IMR-90 (cell line): ENCODE measurements around the gene NR6A1. TPM values are rescaled to one million over a fixed set of nuclear protein-coding genes. Genes with fewer than 3 reads are reported as not detected.

Experiments used
- ATAC-seq: fragments of 200-7000 bp; cut with Tn5 transposase; 2 replicates; pipeline ENCODE4 v1.9.1; 2020; ENCODE audit warnings: low read depth, mild to moderate bottlenecking, moderate library complexity
- BruUV-seq: library from RNA; stranded (reverse); fragments of 400-500 nt; replicated peaks from 2 replicates; lab custom pipeline; 2021; lab: Mats Ljungman, UMichigan
- CTCF ChIA-PET: fragments of 300-600 bp; formaldehyde crosslinking; extraction: SDS; loops from one replicate; lab custom pipeline; 2021; ENCODE audit warnings: antibody characterized with exemption; lab: Yijun Ruan, JAX
- POLR2A ChIA-PET: fragments of 300-600 bp; sonication (Branson Sonifier 250); formaldehyde crosslinking; loops from one replicate; lab custom pipeline; 2022; ENCODE audit warnings: antibody characterized with exemption; ENCODE audit not compliant: unreplicated experiment; lab: Charles Lee
- DNase-seq: peaks from one replicate; pipeline ENCODE4 v3.0.0; 2013
- H2AFZ ChIP-seq: replicated peaks from 2 replicates; pipeline ENCODE3; 2013; ENCODE audit warnings: low read length, mild to moderate bottlenecking; ENCODE audit not compliant: poor library complexity
- H2AK5ac ChIP-seq: 2 replicates; pipeline ENCODE4 v1.6.1; 2013; ENCODE audit warnings: low read depth, low read length, inconsistent platforms
- H2AK9ac ChIP-seq: replicated peaks from 2 replicates; pipeline ENCODE3; 2013; ENCODE audit warnings: mild to moderate bottlenecking, low read depth, low read length, moderate library complexity; ENCODE audit not compliant: poor library complexity
- H2BK120ac ChIP-seq: 2 replicates; pipeline ENCODE4 v1.6.1; 2013; ENCODE audit warnings: low read depth, low read length, inconsistent platforms
- H2BK15ac ChIP-seq: 3 replicates; pipeline ENCODE4 v1.6.1; 2013; ENCODE audit warnings: low read depth, low read length, inconsistent platforms
- H2BK20ac ChIP-seq: 2 replicates; pipeline ENCODE4 v1.6.1; 2013; ENCODE audit warnings: low read depth, mild to moderate bottlenecking, inconsistent platforms, low read length, moderate library complexity
- H2BK5ac ChIP-seq: 2 replicates; pipeline ENCODE4 v1.6.1; 2013; ENCODE audit warnings: mild to moderate bottlenecking, low read depth, low read length, inconsistent platforms; ENCODE audit not compliant: poor library complexity, severe bottlenecking
- H3K14ac ChIP-seq: replicated peaks from 2 replicates; pipeline ENCODE4 v1.6.1; 2013; ENCODE audit warnings: low read depth, low read length, inconsistent platforms
- H3K18ac ChIP-seq: 2 replicates; pipeline ENCODE4 v1.6.1; 2013; ENCODE audit warnings: low read depth, low read length, control low read depth
- H3K23ac ChIP-seq: 2 replicates; pipeline ENCODE4 v1.6.1; 2013; ENCODE audit warnings: low read depth, low read length, inconsistent platforms
- H3K27ac ChIP-seq: 2 replicates; pipeline ENCODE4 v1.5.1; 2013; ENCODE audit warnings: mild to moderate bottlenecking, control low read depth, low read length; ENCODE audit not compliant: insufficient read depth
- H3K27me3 ChIP-seq: 2 replicates; pipeline ENCODE4 v1.6.1; 2013; ENCODE audit warnings: low read length; ENCODE audit not compliant: control insufficient read depth, insufficient read depth
- H3K36me3 ChIP-seq: 2 replicates; pipeline ENCODE4 v1.6.1; 2013; ENCODE audit warnings: low read length, mixed read lengths; ENCODE audit not compliant: control insufficient read depth, insufficient read depth
- H3K4ac ChIP-seq: 2 replicates; pipeline ENCODE4 v1.6.1; 2013; ENCODE audit warnings: low read depth, low read length, inconsistent platforms
- H3K4me1 ChIP-seq: 2 replicates; pipeline ENCODE4 v1.6.1; 2013; ENCODE audit warnings: low read length, mixed read lengths; ENCODE audit not compliant: control insufficient read depth, insufficient read depth
- H3K4me2 ChIP-seq: 2 replicates; pipeline ENCODE4 v1.6.1; 2013; ENCODE audit warnings: low read depth, mild to moderate bottlenecking, control low read depth, low read length, moderate library complexity
- H3K4me3 ChIP-seq: 2 replicates; pipeline ENCODE4 v1.5.1; 2013; ENCODE audit warnings: low read depth, mild to moderate bottlenecking, control low read depth, low read length, moderate library complexity; ENCODE audit not compliant: insufficient read depth
- H3K56ac ChIP-seq: 2 replicates; pipeline ENCODE4 v1.6.1; 2013; ENCODE audit warnings: low read length, inconsistent platforms; ENCODE audit not compliant: insufficient read depth; ENCODE audit errors: extremely low read depth
- H3K79me1 ChIP-seq, 2 experiments: 2 replicates each; pipeline ENCODE4 v1.6.1; 2013; ENCODE audit warnings: low read length in 2 of 2, inconsistent platforms in 1 of 2, low read depth in 1 of 2
- H3K9ac ChIP-seq: 2 replicates; pipeline ENCODE4 v1.6.1; 2013; ENCODE audit warnings: low read depth, low read length, control low read depth
- H3K9me1 ChIP-seq: 2 replicates; pipeline ENCODE4 v1.6.1; 2013; ENCODE audit warnings: low read length, inconsistent platforms; ENCODE audit not compliant: insufficient read depth
- H3K9me3 ChIP-seq: 2 replicates; pipeline ENCODE4 v1.6.1; 2013; ENCODE audit warnings: low read length; ENCODE audit not compliant: control insufficient read depth, insufficient read depth
- H4K20me1 ChIP-seq: 2 replicates; pipeline ENCODE4 v1.6.1; 2013; ENCODE audit warnings: low read length, inconsistent platforms; ENCODE audit not compliant: insufficient read depth
- H4K5ac ChIP-seq: 2 replicates; pipeline ENCODE4 v1.6.1; 2013; ENCODE audit warnings: mild to moderate bottlenecking, low read depth, low read length, control low read depth
- H4K8ac ChIP-seq, 2 experiments: 2 replicates each; pipeline ENCODE4 v1.6.1; 2013; ENCODE audit warnings: low read depth in 2 of 2, low read length in 2 of 2, control low read depth in 1 of 2, inconsistent platforms in 1 of 2
- H4K91ac ChIP-seq: 2 replicates; pipeline ENCODE4 v1.6.1; 2013; ENCODE audit warnings: low read depth, low read length, inconsistent platforms; ENCODE audit not compliant: insufficient read depth
- ELK1 ChIP-seq: fragments of 150-350 bp; IDR thresholded peaks from 2 replicates; pipeline ENCODE4 v1.6.1; 2016; ENCODE audit warnings: low read depth, mild to moderate bottlenecking, low read length, moderate library complexity, borderline replicate concordance
- MXI1 ChIP-seq: IDR thresholded peaks from 2 replicates; pipeline ENCODE4 v1.6.1; 2012; ENCODE audit warnings: low read depth, mild to moderate bottlenecking, low read length, moderate library complexity, borderline replicate concordance
- NFE2L2 ChIP-seq: fragments of 150-350 bp; IDR thresholded peaks from 2 replicates; pipeline ENCODE4 v1.6.1; 2016; ENCODE audit warnings: low read depth, mild to moderate bottlenecking, low read length
- SMC3 ChIP-seq: fragments of 150-350 bp; IDR thresholded peaks from 2 replicates; pipeline ENCODE4 v1.6.1; 2016; ENCODE audit warnings: low read depth, mild to moderate bottlenecking, antibody characterized with exemption, low read length, moderate library complexity
- WGBS, 2 experiments: methylation state at CpG; one replicate each; pipeline versions ENCODE4 v1.1.5 to v1.1.7; 2013; ENCODE audit warnings: missing lambda C conversion rate in 2 of 2; ENCODE audit not compliant: insufficient read length in 1 of 2; ENCODE audit errors: extremely low coverage in 2 of 2; 5-methylcytosine and 5-hydroxymethylcytosine counted together
- dilution Hi-C: fragments of 300-500 bp; cut with HindIII; formaldehyde crosslinking; loops from one replicate; pipeline ENCODE4 v1.14.3; 2018; ENCODE audit warnings: low sequenced_read_pairs; ENCODE audit not compliant: unreplicated experiment
- in situ Hi-C: fragments of 300-500 bp; cut with MboI; formaldehyde crosslinking; loops from 3 replicates; pipeline ENCODE4 v1.14.3; 2019; ENCODE audit warnings: low sequenced_read_pairs, inconsistent platforms, mixed read lengths
- intact Hi-C: fragments of 100-400 bp; cut with micrococcal nuclease; formaldehyde crosslinking; loops from 2 replicates; pipeline ENCODE4 v1.10.0; 2022
- polyA plus RNA-seq, 3 experiments: library from polyadenylated mRNA; depleted of rRNA; stranded (reverse); fragments of >200 nt; gene quantifications; 2 replicates each; pipeline ENCODE4 v1.2.3, GENCODE V29; 2012; ENCODE audit warnings: low replicate concordance in 1 of 3
- total RNA-seq: library from RNA; depleted of rRNA; stranded (reverse); fragments of >200 nt; gene quantifications from 2 replicates; pipeline ENCODE4 v1.2.3, GENCODE V29; 2012
- TF ChIP-seq, protein P1 (sequence below): conservative IDR thresholded peaks from 2 replicates; pipeline ENCODE4 v1.5.1; 2012; ENCODE audit warnings: mild to moderate bottlenecking, low read depth, low read length, improper control_type of control experiment

The NR6A1 gene
- total and polyA plus RNA-seq, 2 of the 4 experiments (the other 2 are of a cell fraction): 0.14 to 0.36 TPM

DNA sequence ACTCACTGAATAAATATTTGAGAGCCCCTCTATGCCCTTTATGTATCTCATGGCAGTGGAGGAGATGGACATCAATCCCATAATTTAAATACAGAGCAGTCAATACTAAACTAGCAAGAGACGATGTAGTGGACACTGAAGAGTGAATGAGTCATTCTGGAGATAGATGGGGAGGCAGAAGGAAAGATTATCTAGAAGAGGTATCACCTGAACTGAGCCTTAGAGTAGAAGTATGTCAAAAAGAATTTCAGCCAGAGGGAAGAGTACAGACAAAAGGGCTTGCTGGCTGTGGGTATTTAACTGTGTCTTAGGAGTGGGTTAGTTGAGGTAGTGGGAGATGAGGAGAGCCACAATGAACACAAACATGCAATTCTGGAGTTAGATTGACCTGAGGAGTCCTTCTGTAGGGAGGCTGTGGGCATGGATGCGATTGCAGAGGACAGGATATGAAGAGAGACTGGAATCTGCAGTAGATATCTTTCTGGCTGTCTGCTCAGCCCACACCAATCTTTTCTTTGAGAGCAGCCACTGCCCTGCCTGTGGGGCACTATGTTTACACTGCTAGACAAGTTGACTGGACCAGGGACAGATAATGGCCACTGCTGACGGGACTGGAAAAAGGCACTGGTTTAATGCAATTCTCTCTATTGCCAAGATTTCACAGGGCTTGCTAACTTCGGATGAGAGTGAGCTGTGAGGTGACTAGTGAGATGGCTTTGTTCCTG lies 200.0 kb downstream of the NR6A1 start:
- Histone ChIP-seq H3K56ac (no peak overlapping the region), H4K5ac (no peak overlapping the region), H4K8ac (no peak overlapping the region), H3K18ac (no peak overlapping the region), H2BK5ac (no peak overlapping the region), H2BK20ac (0 out of 2 replicates have a peak overlapping the region, but pooled peaks have one; percentile 16), H4K91ac (no peak overlapping the region), H4K20me1 (no peaks in the 10 kb centered on the region), H2BK120ac (no peak overlapping the region), H3K23ac (peak overlapping the region; percentile 3; the same call in 1 of the 2 replicates), H3K4me3 (no peak overlapping the region), H3K36me3 (no peaks in the 10 kb centered on the region), H3K27me3 (no peaks in the 10 kb centered on the region), H2AFZ (no peak overlapping the region), H3K14ac (no peak overlapping the region), H3K4ac (no peak overlapping the region; the same call in 1 of the 2 replicates), H3K9me3 (no peaks in the 10 kb centered on the region), H2BK15ac (no peak overlapping the region), H2AK9ac (no peak overlapping the region), H2AK5ac (0 out of 2 replicates have a peak overlapping the region, but pooled peaks have one; percentile 21), H3K4me1 (peaks cover 4% of the 10 kb centered on the region), H3K9me1 (no peaks in the 10 kb centered on the region; the same call in 1 of the 2 replicates), H3K4me2 (no peak overlapping the region), H3K27ac (no peak overlapping the region), H3K9ac (no peak overlapping the region), H3K79me1 (no peaks in the 10 kb centered on the region)
- in situ Hi-C loops (no loop called here), intact Hi-C loops (no loop called here), dilution Hi-C loops (no loop called here)
- TF ChIP-seq SMC3 (no peak), NFE2L2 (no peak), MXI1 (no peak), ELK1 (no peak)
- TF ChIP-seq, protein P1, sequence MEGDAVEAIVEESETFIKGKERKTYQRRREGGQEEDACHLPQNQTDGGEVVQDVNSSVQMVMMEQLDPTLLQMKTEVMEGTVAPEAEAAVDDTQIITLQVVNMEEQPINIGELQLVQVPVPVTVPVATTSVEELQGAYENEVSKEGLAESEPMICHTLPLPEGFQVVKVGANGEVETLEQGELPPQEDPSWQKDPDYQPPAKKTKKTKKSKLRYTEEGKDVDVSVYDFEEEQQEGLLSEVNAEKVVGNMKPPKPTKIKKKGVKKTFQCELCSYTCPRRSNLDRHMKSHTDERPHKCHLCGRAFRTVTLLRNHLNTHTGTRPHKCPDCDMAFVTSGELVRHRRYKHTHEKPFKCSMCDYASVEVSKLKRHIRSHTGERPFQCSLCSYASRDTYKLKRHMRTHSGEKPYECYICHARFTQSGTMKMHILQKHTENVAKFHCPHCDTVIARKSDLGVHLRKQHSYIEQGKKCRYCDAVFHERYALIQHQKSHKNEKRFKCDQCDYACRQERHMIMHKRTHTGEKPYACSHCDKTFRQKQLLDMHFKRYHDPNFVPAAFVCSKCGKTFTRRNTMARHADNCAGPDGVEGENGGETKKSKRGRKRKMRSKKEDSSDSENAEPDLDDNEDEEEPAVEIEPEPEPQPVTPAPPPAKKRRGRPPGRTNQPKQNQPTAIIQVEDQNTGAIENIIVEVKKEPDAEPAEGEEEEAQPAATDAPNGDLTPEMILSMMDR: no peak
- DNase-seq (no peak), ATAC-seq (no peak)
- BruUV-seq: no TSS peak
- ChIA-PET POLR2A (no interaction called here), CTCF (no interaction called here)
- WGBS, 2 experiments: no CpG with 5 or more reads among the region's 4 CpGs
